MM.1S (cell line): Measurements from ENCODE around the gene FGFBP1.

Experiments
- DNase-seq: peaks from one replicate; pipeline ENCODE4 v3.0.0-alpha.2; 2015
- H2AFZ ChIP-seq: fragments of 300-600 bp; sonication (generic); 2 replicates; pipeline ENCODE4 v1.6.0; 2016; ENCODE audit warnings: antibody characterized with exemption, low read length
- H3F3A ChIP-seq: fragments of 300-600 bp; sonication (generic); 2 replicates; pipeline ENCODE4 v1.6.1; 2016; ENCODE audit warnings: mild to moderate bottlenecking, antibody characterized with exemption, low read length, moderate library complexity, mixed read lengths; ENCODE audit not compliant: insufficient read depth
- H3K27ac ChIP-seq: fragments of 300-600 bp; sonication (generic); 2 replicates; pipeline ENCODE4 v1.5.1; 2016; ENCODE audit warnings: mild to moderate bottlenecking, low read length
- H3K27me3 ChIP-seq: fragments of 300-600 bp; sonication (generic); replicated peaks from 2 replicates; pipeline ENCODE4 v1.6.0; 2016; ENCODE audit warnings: low read length; ENCODE audit not compliant: insufficient read depth
- H3K36me3 ChIP-seq: fragments of 300-600 bp; sonication (generic); replicated peaks from 2 replicates; pipeline ENCODE4 v1.6.1; 2016; ENCODE audit warnings: mild to moderate bottlenecking, low read length, mixed read lengths; ENCODE audit not compliant: insufficient read depth
- H3K4me1 ChIP-seq: fragments of 300-600 bp; sonication (generic); 2 replicates; pipeline ENCODE4 v1.6.1; 2016; ENCODE audit warnings: low read length, mixed read lengths
- H3K4me2 ChIP-seq: fragments of 300-600 bp; sonication (generic); 2 replicates; pipeline ENCODE4 v1.6.0; 2016; ENCODE audit warnings: low read depth, low read length
- H3K4me3 ChIP-seq: fragments of 300-600 bp; sonication (generic); 2 replicates; pipeline ENCODE4 v1.5.1; 2016; ENCODE audit warnings: low read length, mixed read lengths
- H3K79me2 ChIP-seq: fragments of 300-600 bp; sonication (generic); 2 replicates; pipeline ENCODE4 v1.6.1; 2016; ENCODE audit warnings: mixed run types, low read length, mixed read lengths
- H3K9ac ChIP-seq: fragments of 300-600 bp; sonication (generic); 2 replicates; pipeline ENCODE4 v1.6.1; 2016; ENCODE audit warnings: low read length, mixed read lengths
- H3K9me2 ChIP-seq: fragments of 300-600 bp; sonication (generic); replicated peaks from 2 replicates; pipeline ENCODE4 v1.6.1; 2016; ENCODE audit warnings: mild to moderate bottlenecking, low read length, mixed read lengths; ENCODE audit not compliant: insufficient read depth
- H3K9me3 ChIP-seq: fragments of 300-600 bp; sonication (generic); replicated peaks from 2 replicates; pipeline ENCODE4 v1.6.1; 2016; ENCODE audit warnings: mild to moderate bottlenecking, low read length, mixed read lengths; ENCODE audit not compliant: insufficient read depth
- H4K20me1 ChIP-seq: fragments of 300-600 bp; sonication (generic); 2 replicates; pipeline ENCODE4 v1.6.1; 2016; ENCODE audit warnings: mild to moderate bottlenecking, low read length, moderate library complexity, mixed read lengths; ENCODE audit not compliant: insufficient read depth
- EZH2 ChIP-seq: fragments of 300-600 bp; sonication (generic); optimal IDR thresholded peaks from 2 replicates; pipeline ENCODE3; 2017; ENCODE audit warnings: low read depth, mild to moderate bottlenecking, antibody characterized with exemption, low read length, mixed read lengths
- EZH2phosphoT487 ChIP-seq: fragments of 300-600 bp; sonication (generic); IDR thresholded peaks from 2 replicates; pipeline ENCODE4 v1.6.1; 2018; ENCODE audit warnings: antibody characterized with exemption, low read length
- TF ChIP-seq, protein P1 (sequence below): fragments of 300-600 bp; sonication (generic); IDR thresholded peaks from 2 replicates; pipeline ENCODE4 v1.5.1; 2016; ENCODE audit warnings: antibody characterized with exemption, low read length, mixed read lengths

Gene FGFBP1

DNA sequence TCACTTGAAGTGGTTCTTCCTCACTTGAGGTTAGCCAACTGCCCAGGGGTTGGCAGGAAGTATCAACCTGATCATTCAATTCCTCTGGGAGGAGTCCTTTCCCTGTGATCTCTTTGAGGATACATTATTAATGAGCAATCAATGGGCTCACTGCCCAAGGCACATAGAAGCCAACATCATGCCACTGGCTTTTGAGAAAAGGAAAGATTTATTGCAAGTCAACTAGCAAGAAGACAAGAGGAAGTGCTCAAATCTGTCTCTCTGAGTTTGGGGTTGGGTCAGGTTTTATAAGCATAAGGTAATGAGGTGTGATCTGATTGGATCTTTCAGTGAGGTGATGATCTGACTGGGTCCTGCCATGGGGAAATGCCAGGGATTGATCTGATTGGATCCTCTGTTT is 39.6 kb downstream of the FGFBP1 start:
- Histone ChIP-seq H2AFZ (no peak overlapping the region), H3K27me3 (no peaks in the 10 kb centered on the region), H3F3A (no peaks in the 10 kb centered on the region), H3K9me3 (no peaks in the 10 kb centered on the region), H3K9ac (no peak overlapping the region), H3K9me2 (no peaks in the 10 kb centered on the region), H4K20me1 (no peaks in the 10 kb centered on the region), H3K27ac (no peak overlapping the region), H3K4me2 (no peak overlapping the region), H3K79me2 (no peaks in the 10 kb centered on the region), H3K4me3 (no peak overlapping the region), H3K4me1 (no peaks in the 10 kb centered on the region), H3K36me3 (no peaks in the 10 kb centered on the region)
- DNase-seq: no peak
- TF ChIP-seq EZH2 (no peak), EZH2phosphoT487 (no peak)
- TF ChIP-seq, protein P1, sequence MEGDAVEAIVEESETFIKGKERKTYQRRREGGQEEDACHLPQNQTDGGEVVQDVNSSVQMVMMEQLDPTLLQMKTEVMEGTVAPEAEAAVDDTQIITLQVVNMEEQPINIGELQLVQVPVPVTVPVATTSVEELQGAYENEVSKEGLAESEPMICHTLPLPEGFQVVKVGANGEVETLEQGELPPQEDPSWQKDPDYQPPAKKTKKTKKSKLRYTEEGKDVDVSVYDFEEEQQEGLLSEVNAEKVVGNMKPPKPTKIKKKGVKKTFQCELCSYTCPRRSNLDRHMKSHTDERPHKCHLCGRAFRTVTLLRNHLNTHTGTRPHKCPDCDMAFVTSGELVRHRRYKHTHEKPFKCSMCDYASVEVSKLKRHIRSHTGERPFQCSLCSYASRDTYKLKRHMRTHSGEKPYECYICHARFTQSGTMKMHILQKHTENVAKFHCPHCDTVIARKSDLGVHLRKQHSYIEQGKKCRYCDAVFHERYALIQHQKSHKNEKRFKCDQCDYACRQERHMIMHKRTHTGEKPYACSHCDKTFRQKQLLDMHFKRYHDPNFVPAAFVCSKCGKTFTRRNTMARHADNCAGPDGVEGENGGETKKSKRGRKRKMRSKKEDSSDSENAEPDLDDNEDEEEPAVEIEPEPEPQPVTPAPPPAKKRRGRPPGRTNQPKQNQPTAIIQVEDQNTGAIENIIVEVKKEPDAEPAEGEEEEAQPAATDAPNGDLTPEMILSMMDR: no peak

- Histone ChIP-seq H3K27me3 (no peaks in the 10 kb centered on the region), H3K4me2 (no peak overlapping the region), H4K20me1 (no peaks in the 10 kb centered on the region), H3K9me3 (no peaks in the 10 kb centered on the region), H3K4me3 (no peak overlapping the region), H3F3A (no peaks in the 10 kb centered on the region), H2AFZ (no peak overlapping the region), H3K9me2 (no peaks in the 10 kb centered on the region), H3K9ac (no peak overlapping the region), H3K79me2 (no peaks in the 10 kb centered on the region), H3K4me1 (no peaks in the 10 kb centered on the region), H3K36me3 (no peaks in the 10 kb centered on the region), H3K27ac (no peak overlapping the region)
- DNase-seq: no peak
- TF ChIP-seq, protein P1: no peak
- TF ChIP-seq EZH2 (no peak), EZH2phosphoT487 (no peak)
Measured at GRCh38 chr4:15897577-15897976, 41.0 kb downstream of the FGFBP1 start.

DNA sequence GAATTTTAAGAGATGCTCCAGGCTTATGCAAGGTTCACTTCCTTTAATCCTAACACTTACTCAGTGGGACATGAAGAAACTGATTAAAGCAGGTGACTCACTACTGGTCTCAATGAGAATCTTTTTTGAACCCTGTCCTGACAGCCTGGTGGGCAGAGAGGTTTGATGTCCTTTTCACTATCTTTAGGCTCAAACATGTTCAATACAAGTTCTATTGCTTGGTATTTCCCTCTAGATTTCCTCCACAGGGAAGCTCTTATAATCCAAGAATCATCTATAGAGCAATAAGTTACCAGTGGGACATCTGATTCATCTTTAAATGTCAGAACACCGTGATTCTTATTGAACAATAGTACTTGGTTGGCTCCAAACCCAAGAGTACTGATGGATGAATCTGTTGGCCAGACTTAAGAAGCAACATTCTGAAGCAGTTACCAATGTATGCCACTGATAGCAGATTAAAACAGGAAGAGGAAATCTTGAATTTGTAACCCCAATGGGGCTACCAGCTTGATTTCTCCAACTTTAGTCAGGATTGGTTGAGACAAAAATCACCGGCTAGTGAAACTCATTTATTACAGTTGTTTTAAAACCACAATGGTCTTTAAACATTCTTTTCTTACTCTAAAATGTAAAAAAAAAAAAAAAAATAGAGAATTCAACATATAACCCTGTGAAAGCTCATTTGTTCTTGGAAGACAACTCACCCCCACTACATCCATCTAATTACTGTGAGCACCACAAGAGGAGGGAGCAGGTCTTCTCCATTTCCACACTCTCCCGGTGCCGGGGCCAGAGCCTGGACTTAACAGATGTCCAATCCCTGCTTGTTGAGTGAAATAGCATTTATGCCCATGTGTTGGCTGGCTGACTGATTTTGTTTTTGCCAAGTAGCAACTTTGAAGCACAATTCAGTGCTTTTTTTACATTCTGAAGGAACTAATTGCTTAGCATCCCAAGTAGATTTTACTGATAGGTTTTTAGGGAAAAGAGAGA is 43.3 kb downstream of the FGFBP1 start:
- Histone ChIP-seq H3K4me1 (no peaks in the 10 kb centered on the region), H3K9ac (no peak overlapping the region), H3K9me2 (no peaks in the 10 kb centered on the region), H3K79me2 (no peaks in the 10 kb centered on the region), H4K20me1 (no peaks in the 10 kb centered on the region), H3K4me3 (no peak overlapping the region), H3F3A (no peaks in the 10 kb centered on the region), H3K27me3 (no peaks in the 10 kb centered on the region), H3K36me3 (no peaks in the 10 kb centered on the region), H3K9me3 (no peaks in the 10 kb centered on the region), H3K4me2 (no peak overlapping the region), H3K27ac (no peak overlapping the region), H2AFZ (no peak overlapping the region)
- no peak for DNase-seq
- TF ChIP-seq EZH2phosphoT487 (no peak), EZH2 (no peak)
- TF ChIP-seq, protein P1: no peak
